ENCODE results near the gene ZNF850.

Gene ZNF850

GRCh38 chr19:36687214-36688056 is 85.2 kb downstream of the ZNF850 start, which contains the start of gene ZNF567:
Gene ZNF567, plus strand, starts transcription at chr19:36687612. Its CDS starts 7,256 bp downstream, at chr19:36694868.
- DNase-seq = peak; percentile 97

DNA sequence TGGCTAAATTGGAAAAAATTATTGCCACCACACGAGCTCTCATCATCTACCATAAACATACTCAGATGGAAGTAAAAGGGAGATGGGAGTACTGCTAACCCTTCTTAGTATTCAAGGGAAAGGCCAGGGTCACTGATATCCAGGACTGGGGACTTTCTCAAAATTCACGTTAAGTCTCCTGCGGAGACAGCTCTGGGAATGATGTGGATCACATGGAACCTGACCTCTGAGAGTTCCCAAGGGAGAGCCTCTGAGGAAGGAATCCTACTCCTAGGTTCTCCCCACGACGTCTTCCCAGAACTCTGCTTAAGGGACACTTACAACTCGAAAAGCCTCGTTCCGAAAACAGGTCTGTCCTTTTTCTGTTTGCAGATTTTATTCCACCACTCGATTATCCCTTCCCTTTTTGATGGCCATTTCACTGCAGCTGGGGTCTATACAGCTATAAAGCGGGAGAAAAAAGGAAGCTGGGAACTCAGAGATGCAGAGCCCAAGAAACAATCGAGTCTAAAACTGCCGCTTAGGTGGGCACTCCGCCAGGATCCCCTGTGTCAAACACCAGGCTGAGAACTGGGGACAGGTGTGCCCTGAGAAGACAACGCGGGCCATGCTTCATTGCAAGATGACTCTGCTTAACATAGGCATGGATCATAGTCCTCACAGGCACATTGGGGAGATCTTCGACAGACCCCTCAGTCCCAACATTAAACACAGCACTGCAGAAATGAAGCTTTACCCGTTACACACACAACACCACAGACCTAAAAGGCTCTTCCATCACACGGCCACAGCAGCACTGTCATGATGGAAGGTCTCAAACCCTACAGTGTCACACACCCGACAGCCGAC is 86.0 kb downstream of the ZNF850 start:
- DNase-seq = peak; percentile 9

- no peak for DNase-seq
These were observed 86.8 kb downstream of the ZNF850 start for GRCh38 chr19:36685835-36686234.

DNA sequence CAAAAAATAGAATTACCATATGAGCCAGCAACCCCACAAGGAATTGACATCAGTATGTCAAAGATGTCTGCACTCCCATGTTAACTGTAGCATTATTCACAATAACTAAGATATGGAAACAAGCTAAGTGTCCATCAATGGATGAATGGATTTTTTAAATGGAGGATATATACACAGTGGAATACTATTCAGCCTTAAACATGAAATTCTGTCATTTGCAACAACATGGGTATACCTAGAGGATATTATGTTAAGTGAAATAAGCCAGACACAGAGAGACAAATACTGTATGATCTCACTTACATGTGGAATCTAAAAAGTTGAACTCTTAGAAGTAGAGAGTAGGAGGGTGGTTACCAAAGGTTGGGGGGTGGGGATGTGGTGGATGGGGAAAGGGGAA is 93.2 kb downstream of the ZNF850 start:
- DNase-seq = no peak

DNA sequence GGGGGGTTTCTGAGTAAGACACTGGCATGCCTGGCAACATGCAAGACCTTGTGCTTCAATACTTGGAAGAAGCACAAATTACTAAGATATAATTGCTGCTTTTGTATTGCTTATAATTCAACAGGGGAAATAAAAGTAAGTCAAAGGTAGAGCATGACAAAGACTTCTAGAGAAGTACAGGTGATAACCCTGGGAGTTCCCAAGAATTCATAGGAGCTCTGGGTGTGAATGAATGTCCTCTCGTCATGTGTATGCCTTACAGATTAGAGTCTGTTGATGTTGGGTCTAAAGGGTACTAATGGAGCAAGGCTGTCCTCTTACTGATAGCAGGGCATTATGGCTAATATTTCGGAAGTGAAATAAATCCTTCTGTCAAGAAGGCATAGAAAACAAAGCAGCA is 98.4 kb downstream of the ZNF850 start:
- no peak for DNase-seq

DNA sequence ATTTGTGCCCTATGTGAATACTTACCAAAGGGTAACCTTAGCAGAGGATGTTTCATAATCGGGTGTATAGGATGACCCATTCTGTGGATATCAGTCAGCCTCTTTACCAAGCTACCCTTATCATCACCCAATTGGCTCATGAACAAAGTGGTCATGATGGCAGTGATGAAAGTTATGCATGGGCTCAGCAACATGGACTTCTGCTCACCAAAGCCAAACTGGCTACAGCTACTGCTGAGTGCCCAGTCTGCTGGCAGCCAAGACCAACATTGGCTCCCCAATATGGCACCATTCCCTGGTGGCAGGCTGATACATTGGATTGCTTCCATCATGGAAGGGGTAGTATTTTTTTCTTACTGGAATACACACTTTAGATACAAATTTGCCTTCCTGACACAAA is 100.2 kb downstream of the ZNF850 start:
- no peak for DNase-seq

- DNase-seq = no peak
These were observed 104.0 kb downstream of the ZNF850 start for GRCh38 chr19:36668646-36669045.

- DNase-seq = no peak
These were observed 106.8 kb downstream of the ZNF850 start for GRCh38 chr19:36665832-36666231.
